GM21786 (cell line): Measurements from ENCODE around the gene SLC7A10.
"Not testable (repeated sequence)": the region's sequence is repeated elsewhere in the genome, so short reads cannot be mapped to it uniquely, and the experiment has no call there.

Experiments used
- ATAC-seq: cut with Tn5 transposase; IDR thresholded peaks from one replicate; pipeline ENCODE4 v1.9.1; 2021; ENCODE audit not compliant: unreplicated experiment

SLC7A10 gene

DNA sequence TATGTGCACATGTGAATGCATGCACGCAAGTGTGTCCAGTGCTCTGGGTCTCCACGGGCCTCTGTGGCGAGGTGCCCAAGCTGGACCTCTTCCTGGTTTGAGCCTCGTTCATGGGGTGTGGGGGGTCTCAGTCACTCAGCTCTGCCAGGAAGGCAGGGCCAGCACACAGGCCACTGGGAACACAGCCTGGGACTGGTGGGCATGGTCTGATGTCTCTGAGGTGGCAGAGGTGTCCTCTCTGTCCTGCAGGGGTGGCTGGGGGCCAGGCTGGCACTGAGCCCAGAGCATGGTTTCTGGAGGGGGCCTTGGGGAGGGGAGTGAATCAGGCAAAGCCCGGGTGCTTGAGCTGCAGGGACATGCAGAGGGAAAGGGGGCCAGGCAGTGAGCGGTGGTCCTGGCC lies 22.1 kb downstream of the SLC7A10 start:
- ATAC-seq = no peak

DNA sequence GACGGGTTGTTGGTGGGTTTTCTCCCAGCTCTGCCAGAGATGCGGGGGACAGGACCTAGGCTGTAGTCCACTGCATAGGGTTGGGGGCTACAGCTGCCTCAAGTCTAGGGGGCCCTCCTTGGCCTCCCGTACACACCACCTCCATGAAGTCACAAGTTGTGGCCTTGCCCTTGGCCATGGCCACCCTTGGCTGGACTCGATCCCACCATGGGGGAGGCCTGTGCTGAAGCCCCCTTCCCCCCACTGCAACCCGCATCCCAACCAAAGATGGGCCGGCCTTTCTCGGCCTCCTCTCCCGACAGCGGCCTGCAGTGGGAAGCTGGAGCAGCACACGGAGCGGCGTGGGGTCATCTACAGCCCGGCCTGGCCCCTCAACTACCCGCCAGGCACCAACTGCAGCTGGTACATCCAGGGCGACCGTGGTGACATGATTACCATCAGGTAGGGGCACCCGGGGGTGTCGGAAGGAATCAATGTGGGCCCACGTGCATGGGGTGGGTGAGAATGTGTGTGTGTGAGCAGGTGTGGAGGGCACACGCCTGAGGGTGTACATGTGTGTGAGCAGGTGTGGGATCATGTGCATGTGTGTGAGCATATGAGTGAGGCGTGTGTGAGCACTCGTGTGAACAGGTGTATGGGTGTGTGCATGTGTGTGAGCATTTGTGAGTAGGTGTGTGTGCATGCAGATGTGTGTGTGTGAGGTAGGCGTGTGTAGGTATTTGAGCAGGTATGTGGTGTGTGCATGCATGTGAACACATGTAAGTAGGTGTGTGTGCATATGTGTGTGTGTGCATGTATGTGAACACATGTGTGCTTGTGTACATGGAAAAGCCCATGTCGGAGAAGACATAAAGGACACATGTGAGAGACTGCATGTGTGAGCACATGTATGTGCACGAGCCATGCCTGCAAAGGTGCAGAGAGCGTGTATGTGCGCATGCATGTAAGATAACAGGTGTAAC lies 22.8 kb downstream of the SLC7A10 start:
- no peak for ATAC-seq

DNA sequence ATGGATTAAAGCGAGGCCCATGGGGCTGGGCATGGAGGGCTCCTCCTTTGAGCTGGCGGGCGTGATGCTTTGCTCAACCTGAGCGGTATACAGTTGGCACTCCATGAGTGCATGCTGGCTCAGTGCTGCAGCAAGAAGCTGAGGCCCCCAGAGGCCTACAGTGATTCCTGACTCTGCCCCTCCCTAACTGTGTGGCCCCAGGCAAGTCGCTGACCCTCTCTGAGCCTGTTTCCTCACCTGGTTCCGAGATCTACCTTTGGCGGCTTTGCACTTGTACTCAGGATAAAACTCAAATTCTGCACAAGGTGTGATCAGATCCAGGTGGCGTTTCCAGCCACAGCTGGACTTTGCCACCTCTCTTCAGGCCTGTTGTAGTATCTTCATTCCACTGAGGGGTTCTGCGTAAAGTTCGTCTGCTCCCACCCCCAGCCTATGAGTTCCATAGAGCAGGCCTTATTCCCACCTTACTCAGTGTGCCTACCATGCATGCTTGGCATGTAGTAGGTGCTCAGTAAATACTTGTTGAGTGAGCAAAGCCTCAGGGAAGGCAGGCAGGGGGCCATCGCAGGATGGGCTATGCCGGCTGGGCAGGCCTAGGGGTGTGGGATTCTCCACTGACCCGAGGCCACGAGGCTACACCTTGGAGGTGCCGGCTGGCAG lies 23.6 kb downstream of the SLC7A10 start:
- ATAC-seq = no peak

DNA sequence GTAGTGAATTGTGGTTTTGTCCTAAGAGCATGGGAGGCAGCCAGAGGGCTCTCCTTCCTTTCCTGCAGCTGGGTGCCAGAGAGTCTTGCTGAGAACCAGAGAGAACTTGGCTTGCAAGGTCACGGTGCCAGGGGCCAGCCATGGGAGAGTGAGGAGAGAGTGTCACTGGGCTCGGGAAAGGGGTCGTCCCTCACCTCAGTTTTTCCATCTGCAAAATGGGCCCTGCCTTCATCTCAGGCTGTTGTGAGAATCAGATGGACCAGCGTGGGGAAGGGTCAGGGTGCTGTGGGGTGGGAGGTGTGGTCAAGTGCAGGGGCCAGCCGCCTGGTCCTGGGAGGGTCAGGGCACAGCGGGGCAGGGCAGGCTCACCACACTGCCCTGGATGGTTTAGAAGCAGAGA lies 24.2 kb downstream of the SLC7A10 start:
- ATAC-seq = no peak

DNA sequence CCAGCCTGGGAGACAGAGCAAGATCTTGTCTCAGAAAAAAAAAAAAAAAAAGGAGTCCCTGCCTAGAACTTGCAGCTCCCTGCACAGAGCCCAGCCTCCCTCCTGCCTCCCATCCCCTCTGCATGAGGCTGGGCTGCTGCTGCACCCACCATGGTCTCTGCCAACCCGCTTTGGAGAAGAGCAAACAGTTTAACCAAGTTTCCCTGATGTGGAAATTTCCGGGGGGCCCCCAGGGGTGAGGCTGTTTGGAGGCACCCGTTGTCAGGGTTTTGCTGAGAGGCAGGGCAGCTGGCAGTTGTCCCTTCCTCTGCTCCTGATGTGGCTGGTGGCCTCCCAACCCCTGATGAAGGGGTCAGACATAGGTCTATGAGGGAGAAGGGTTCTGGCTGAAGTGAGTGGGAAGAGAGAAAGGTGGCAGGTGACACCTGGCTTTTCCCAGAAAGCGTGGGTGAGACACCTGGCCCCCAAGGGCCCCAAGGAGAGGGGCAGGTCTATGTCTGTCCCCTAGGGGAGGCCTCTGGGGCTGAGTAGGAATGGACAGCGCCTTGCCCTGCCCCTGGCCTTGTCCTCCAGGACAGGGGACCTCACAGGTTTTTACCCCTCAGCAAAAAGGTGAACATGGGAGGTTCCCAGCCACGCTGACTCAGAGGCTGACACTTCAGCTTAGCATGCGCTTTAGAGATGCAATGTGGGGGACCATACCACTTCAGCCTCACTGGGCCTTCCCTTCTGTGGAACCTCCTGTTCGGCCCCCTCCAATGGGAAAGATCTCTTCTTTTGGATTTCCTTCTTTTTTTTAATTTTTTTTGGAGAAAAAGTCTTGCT lies 26.0 kb downstream of the SLC7A10 start:
- no peak for ATAC-seq

DNA sequence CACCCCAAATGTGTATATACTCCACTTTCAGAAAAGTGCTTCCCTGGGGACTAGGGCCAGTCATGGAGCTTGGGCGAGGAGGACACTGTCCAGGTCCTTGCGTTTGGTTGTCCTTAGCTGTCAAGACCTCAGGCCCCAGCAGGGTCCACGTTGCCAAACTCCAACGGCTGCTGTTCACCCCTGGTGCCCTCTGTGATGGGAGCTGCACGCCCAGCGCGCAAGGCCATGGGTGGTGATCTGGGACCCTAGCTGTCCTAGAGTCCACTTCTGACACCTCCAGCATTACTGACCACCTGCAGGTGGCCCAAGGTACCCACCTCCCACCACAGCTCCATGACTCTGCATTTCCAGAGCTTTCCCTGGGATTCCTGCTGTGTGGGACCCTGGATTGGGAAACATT lies 27.5 kb downstream of the SLC7A10 start:
- no peak for ATAC-seq

DNA sequence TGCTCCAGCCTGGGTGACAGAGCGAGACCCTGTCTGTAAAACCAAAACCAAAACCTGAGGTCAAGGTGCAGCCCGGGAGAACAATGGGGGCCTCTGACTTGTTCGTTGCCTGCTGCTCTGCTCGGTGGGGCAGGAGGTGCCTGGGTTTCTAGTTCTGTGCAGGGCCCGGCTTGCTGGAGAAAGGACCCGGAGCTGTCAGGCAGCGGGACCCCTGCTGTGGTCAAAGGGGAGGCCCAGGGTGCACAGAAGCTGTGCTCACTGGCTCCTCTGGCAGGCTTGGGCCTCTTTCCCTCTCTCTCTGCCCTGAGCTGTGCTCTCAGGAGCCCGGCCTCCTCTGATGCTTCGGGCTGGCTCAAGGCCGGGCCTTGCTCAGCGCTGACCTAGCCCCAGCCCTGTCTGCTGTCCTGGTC lies 28.1 kb downstream of the SLC7A10 start:
- no peak for ATAC-seq

DNA sequence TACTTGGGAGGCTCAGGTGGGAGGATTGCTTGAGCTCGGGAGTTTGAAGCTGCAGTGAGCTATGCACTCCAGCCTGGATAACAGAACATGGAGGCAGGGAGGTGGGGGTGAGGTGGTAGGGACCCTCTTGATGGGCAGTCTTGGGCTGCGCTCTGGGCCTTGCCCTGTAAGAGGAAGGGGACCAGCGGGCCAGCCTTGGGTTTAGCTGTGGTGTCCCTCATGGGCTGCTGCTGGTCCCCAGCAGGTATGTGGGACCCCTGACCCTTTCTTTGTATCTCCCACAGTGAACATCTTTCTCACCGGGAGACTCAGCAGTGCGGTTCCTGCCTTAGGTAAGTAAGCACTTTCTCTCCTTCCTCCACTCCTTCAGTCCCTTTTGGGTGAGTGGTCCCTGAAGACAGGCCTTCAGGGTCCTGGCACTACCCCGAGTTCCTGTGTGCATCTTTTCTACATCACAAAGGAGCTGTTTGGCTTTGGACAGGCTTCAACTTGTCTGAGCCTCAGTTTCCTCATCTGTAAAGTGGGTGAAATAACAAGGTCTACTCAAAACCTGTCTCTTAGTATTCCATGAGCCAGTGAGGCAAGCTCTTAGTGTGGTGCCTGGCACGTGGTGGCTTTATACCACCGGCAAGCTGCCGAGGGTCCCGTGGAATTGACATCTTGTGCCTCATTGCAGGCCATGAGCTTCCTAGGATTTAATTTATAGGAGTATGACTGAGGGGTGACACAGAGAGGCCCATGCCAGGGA lies 29.0 kb downstream of the SLC7A10 start:
- no peak for ATAC-seq

DNA sequence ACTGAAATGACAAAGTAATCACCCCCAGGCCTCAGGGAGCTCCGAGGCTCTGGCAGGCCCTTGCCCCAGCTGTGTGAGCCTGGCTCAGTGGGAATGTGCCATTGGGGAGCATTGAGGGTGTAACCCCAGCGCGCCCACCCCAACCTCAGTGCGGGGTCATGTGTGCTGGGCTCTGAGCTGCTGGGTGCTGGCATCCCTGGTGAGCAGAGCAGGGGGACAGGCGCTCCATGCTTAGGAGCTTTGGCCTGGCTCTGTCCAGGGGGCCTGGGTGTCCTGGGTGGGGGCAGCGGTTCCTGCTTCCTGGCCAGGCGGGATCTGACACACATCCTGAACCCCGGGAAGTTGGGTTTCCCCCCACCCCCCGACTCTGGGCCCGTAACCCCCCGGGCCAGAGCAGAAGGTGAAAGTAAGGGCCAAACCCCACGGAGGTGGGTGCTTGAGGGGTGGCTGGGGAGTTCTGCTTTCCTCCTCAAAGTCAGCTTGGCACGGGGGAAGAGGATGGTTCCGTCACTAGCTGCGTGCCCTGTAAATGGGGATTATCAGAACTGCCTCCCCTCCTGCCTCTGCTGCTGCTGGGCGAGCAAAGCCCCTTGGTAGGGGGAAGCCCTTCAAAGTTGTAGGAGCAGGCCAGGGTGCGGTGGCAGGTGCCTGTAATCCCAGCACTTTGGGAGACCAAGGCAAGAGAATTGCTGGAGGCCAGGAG lies 29.9 kb downstream of the SLC7A10 start:
- ATAC-seq = no peak

DNA sequence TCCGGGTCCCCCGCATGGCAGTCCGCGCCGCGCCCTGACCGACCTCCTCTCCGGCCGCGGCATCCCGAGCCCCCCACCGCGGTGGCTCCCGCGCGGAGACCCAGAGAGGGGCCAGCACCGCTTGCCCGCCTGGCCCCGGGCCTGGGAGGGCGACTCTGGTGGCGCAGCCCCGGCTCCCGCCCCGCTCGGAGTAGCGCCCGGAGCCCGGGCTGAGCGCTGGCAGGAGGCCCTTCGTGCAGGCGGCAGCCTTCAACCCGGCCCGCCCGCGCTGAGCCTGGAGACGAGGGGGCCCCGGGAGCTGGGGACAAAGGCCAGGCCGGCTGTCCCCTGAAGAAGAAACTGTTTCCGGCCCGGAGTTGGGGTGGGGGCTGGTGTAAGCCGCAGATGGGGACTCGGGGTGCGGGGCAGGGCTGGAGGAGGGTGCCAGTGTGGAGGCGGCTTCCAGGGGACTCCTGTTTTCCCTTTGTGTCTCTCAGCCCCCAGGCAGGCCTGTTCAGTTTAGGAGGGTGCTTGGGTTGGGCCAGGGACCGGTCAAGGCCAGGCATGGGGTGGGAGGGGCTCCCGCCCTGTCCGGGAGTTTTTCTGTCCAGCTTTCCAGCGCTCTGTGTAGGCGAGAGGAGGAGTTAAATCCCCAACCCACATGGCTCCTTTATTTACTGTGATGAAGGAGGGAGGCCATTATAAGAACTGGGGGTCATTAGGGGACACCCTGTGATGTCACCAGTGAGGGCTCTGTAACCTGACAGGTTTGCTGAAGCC lies 30.6 kb downstream of the SLC7A10 start:
- no peak for ATAC-seq

DNA sequence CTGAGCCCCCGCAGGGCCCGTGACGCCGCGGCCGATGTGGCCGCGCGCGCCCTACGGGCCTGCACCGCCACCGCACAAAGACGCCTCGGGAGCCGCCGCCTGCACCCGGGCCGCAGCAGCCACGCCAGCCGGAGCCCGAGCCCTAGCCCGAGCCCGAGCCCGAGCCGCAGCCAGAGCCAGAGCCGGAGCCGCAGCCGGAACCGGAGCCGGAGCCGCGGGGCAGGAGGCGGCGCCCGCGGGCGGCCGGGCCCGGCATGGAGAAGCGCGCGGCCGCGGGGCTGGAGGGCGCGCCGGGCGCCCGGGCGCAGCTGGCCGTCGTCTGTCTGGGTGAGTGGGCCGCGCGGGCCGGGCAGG lies 31.1 kb downstream of the SLC7A10 start:
- no peak for ATAC-seq

DNA sequence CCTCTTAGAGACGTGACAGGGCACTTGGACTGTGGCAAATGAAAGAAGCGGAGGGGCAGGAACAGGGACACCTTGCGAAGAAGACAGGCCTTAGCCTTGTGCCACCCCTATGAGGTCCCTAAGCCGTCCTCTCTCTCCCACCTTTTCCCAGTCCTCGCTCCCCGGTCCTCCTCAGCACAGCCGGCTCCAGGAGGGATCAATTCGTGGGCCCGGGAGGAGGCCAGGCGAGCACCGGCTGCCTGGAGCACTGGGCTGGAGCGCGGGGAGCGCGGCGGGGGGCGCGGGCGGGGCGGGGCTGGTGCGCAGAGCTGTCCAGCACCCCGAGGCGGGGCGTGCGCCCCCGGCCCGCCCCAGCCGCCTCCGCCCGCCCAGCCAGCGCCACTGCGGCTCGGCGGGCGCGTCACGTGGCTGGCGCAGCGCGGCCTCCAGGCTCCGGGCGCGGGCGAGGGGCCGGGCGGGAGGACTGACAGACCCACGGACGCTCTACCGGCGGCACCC lies 31.7 kb downstream of the SLC7A10 start, which contains the start of gene LRP3:
LRP3 (plus strand) TSS at position 466 of the 498 bp plus-strand sequence. CDS start 456 bp downstream, outside the sequence.
- ATAC-seq = no peak

DNA sequence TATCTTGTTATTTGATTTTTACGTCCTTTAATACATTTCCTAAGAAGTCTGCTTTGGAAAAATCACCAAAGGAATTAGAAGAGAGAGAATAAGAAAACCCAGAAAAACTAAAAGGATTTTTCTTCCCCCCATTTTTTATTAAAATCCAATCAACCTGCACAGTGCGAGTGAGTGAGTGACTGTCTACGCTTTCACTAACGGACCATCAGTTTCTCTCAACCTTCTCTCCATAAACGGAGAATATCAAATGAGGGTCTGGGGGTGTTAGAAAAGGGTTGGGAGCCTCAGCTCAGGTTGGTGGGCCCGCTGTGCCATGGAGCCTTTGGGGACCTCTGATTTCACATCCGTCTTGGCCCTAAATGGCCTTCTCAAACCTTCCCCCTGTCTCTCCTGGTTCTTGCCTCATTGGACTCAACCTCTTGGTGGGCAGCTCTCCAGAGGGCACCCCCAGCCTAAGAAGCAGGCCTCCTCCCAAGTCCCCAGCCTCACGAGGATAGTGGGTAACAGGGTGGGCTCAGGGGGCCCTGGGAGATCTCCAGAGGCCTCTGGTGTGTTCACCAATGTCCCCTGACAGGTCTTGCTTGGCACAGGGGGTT lies 32.3 kb downstream of the SLC7A10 start:
- ATAC-seq = no peak

DNA sequence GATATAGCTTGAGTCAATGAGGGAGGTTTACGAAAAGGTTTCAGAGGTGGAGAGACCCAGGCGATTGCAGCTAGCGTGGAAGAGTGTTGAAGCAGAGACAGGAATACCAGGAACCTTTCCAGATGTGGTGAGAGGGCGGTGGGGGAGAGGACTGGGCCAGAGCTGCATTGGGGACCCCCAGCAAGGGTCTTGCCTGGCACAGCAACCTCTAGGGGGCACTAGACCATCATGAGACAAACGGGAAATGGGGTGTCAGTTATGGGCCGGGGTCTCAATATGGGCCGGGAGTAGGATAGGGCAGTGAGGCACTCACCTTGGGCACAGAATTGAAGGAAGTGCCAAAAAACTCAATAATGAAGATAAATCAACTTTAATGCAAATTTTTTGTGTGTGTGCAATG lies 33.6 kb downstream of the SLC7A10 start:
- ATAC-seq = no peak

DNA sequence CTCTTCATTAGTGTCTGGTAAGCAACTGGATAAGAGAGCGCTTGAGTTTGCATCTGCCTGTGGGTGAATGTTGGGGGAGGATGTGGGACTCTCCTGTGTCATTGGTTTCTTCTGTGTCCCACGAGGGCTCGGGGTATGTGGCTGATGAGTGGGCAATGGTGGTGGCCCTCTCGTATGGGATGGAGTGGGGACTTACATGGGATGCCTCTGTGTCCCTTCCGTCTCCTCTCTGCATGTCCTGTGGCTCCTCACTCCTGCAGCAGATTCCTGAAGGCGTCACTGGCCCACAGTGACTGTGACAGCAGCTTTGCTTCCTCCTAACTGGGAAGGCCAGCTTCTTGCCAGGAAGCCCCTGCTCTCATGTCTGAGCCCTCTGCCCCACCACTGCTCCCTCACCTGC lies 34.1 kb downstream of the SLC7A10 start:
- no peak for ATAC-seq

DNA sequence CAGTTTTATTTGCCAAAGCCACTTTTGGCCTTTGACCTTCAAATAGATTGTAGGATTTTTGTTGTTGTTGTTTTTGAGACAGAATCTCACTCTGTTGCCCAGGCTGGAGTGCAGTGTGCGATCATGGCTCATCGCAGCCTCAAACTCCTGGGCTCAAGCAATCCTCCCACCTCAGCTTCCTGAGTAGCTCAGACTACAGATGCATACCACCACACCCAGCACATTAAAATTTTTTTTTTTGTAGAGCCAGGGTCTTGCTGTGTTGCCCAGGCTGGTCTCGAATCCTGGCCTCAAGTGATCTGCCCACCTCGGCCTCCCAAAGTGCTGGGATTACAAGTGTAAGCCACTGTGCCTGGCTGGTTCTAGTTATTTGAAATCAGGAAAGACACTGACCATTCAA lies 34.6 kb downstream of the SLC7A10 start:
- not testable (repeated sequence) for ATAC-seq

DNA sequence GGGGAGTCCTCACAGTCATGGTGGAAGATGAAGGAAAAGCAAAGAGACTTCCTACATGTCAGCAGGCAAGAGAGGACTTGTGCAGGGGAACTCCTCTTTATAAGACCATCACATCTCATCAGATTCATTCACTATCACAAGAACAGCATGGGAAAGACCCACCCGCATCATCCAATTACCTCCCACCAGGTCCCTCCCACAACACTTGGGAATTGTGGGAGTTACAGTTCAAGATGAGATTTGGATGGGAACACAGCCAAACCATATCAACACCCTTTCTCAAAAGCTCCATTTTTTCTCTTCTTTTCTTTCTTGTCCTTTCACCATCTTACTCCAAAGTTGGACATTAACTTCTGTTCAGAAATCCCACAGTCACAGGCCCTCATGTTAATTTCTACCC lies 36.2 kb downstream of the SLC7A10 start:
- no peak for ATAC-seq

DNA sequence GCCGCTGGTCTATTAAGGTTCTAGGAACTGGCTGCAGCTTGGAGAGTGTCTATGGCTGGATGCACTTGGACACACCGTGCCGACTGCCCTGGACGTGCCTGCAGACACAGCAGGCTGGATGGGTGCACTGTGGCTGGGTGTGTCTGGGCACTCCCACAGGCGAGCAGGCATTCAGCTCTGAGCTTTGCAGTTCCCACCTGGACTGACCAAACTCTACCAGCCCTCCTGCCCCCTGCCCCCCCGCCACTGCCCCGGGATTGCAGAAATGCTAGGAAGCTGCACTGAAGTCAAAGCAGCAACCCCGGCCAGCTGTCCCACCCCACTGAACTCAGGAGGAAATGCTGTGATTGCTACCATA lies 38.5 kb downstream of the SLC7A10 start:
- ATAC-seq = no peak
